DMS 273 treated with DMSO at 0.1 percent for 48 hours (cell line): Measurements from ENCODE around the gene TMEM174.

ENCODE experiments used
- DNase-seq: peaks from one replicate; lab custom pipeline; 2025; lab: John Stamatoyannopoulos, UW

Gene TMEM174

GRCh38 chr5:73172951-73173350 is at the start of gene TMEM174:
TSS of gene TMEM174 (plus strand) at chr5:73173193. CDS start at chr5:73173244, 51 bp downstream.
- DNase-seq = no peak

DNA sequence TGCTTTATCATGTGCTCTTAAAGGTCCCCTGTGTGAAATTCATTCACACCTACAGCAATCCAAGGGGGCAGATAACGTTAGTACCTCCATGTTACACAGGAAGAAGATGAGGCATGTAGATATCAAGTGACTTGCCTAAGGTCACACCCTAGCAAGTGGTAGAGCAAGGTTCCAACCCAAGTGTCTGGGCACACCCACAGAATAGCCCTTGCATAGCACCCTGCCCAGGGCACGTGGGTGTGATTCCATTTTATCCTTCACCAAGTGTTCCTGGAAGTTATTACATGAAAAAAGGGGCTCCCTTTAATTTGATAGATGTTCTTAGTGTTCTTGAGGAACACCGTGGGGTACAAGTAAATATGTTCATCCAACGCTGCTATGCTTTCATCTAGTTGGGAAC is 47.7 kb upstream of the TMEM174 start:
- DNase-seq = no peak

DNA sequence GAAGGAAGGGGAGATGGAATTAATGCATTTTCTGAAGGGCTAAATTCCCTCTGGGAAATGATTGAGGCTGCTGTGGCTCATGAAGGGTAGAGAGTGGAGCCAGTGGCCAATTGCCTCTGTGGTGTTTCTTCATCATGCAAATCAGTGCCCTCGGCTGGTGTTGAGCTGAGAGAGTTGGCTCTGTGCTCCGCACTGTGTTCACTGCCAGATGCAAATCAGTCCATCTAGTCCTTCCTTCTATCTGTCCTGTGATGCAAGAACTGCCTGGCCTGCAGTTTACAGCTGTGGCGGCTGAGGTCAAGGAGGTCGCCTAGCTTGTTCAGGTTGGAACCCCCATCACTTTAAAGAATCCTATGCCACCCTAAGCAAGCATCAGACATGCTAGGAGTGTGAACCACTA is 46.6 kb upstream of the TMEM174 start:
- DNase-seq = no peak

DNA sequence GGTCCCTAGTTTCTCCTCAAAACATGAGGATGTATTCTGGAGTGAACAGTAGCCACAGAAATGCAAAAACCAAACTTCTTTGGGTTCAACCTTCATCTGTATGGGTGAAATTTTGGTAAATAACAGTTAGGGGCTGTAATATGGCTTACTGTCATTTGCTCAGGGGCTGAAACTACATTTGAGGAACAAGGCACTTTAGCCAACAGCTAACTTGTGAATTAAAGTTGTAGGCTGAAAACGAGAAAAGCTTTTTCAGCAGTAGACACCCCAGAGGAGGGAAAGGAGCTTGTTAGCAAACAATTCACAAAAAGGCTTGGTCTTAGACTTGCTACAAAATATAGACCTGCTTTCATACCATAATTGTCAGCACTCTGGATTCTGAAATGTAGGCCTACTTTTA is 46.0 kb upstream of the TMEM174 start:
- DNase-seq = no peak

GRCh38 chr5:73129143-73129542 is 43.9 kb upstream of the TMEM174 start:
- DNase-seq = no peak

DNA sequence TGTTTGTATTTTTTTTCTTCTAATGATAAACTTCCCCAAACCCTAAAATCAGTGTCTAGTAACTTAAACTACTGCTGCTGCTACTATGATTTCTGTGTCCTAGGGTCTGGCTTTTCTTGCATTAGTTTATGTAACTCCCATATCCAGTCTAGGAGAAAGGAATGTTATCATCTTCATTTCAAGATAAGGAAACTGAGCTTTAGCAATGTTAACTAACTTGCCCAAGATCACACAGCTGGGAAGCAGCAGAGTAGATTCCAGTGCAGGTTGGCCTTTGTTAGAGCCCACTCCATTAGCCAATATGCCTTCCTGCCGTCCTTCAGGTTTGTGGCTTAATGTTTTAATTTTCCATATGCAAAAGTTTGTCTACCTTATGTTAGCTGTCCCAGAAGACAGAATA is 42.2 kb upstream of the TMEM174 start:
- DNase-seq = no peak

DNA sequence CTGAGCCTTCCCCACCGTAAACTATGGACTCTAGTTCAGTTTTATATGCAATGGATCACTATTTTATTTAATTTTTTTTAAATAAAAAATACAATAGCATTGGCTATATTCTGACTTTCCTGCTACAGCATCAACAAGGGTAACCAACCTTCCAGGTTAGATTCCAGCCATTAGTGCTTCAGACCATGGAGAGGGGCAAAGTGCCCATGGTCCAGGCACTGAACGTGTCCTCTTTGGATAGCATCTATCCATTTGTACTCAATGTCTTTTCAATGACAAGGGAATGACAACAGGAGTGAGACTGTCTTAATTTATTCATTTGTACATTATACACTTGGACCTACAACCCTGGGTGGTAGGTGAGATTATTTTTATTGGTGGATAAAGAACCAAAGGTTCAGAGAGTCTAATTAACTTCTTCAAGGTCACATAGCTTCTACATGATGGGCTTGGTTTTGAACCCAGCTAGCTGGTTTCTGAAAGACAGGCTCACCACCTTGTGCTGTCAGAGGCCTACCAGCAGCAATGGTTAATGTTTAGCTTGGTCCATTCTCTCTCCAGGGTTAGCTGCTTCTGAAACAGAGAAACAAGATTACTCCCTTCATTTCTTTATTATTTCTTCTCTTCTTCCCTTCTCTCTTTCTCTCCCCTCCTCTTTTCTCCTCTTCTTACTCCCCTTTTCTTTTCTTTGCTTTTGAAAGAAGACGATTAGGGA is 41.1 kb upstream of the TMEM174 start:
- no peak for DNase-seq

DNA sequence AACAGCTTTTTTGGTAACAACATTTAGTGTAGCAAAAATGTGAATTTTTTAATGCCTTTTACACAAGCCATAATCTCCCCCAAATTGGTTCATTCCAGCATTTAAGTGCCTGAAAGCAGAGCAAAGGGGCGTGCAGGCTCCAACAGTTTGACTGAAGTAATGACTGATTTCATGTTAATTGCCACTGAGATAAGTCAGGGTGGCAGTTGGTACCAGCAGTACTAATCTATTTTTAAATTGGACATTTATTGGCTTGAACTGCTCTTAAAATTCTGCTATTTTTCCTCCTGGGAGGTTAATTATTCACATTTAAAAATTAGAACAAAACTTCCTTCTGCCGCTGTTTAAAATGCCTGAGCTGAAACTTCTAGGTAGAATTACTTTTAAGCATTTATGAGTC is 40.2 kb upstream of the TMEM174 start:
- no peak for DNase-seq

GRCh38 chr5:73135021-73135420 is 38.0 kb upstream of the TMEM174 start:
- no peak for DNase-seq

DNA sequence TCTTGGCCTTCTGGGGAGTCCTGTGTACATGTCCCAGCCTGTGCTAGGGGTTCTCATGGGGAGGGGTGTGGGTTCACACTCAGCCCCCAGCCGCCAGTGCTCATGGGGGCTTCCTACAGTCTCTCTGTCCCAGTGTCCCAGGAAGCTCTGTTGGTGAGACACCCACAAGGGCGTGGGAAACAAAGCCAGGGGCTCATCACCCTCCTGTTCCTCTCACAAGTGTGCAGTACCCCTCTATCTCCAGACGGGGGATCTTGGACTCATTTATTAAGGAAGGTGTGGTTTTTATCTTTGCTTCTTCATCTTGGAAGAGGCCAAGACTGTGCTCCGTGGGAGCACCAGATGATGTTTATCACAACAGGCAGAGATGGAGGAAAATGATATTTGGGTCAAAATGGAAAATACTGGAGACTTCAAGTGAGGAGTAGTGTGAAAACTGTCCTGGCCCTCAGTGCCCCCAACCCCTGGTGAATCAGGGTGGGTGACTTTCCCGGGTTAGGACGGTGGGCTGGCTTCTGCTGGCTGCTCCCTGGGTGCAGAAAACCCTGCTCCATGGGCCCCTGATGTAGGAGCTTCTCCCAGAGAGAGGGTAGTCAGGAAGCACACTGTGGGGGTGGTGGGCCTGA is 37.5 kb upstream of the TMEM174 start:
- no peak for DNase-seq

DNA sequence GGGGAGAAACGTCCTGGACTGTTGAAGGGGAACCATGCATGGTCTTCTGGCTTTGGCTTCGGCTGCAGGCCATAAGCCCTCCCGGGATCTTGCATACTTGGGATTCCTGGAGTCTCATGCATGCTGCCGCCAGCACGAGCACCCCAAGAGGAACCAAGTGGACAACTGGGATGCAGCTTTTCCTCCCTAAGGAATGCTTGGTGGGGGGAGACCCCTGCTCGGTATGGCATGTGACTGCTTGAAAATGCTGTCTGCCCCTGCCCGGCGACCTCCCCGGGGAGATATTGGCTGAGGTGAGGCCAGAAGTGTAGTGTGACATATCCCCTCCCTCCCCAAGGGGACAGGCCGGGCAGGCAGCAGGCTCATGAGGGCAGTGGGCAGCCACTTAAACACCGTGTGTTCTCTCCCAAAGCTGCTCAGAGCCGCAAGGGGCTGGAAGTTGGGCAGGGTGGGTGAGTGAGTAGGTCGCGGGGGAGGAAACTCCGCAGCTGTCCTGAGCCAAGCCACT is 36.9 kb upstream of the TMEM174 start:
- DNase-seq = no peak

GRCh38 chr5:73137563-73138530 is 35.1 kb upstream of the TMEM174 start:
- DNase-seq = no peak

DNA sequence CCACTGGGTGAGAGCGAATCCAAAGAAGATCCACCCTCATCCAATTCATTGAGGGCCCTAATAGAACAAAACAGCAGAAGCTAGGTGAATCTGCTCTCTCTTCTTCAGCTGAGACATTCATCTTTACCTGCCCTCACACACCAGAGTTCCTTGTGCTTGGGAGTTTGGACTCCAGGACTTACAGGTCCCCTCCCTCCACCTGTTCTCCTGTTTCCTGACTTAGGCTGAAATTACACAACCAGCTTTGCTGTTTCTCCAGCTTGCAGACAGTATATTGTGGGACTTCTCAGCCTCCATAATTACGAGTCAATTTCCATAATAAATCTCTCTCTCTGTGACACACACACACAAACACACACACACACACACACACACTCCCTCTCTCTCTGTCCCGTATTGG is 33.5 kb upstream of the TMEM174 start:
- DNase-seq = no peak

DNA sequence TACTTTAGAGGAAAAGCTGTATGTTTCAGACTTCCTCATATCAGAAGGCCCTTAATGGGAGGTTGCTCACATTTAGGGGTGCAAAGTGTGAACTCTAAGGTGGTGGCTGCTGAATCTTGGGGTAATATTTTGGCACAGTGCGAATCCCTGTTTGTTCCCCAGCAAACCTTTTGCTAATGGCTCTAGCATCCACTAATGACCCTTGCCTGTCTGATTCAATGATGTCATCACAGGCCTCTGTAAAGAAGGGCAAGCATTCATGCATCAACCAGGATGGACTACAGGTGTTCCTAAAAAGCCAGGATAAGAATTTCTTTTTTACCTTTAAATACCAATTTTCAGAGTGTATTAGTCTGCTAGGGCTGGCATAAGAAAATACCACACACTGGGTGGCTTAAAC is 32.2 kb upstream of the TMEM174 start:
- no peak for DNase-seq

DNA sequence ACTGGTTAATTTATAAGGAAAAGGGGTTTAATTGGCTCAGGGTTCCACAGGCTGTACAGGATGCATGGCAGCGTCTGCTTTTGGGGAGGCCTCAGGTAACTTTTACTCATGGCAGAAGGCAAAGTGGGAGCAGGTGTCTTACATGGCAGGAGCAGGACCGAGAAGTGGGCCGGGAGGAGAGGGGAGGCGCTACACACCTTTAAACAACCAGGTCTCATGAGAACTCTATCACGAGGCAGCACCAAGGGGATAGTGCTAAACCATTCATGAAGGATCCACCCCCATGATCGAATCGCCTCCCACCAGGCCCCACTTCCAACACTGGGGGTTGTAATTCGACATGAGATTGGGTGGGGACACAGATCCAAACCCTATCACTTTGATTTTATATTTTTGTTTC is 31.0 kb upstream of the TMEM174 start:
- DNase-seq = no peak

DNA sequence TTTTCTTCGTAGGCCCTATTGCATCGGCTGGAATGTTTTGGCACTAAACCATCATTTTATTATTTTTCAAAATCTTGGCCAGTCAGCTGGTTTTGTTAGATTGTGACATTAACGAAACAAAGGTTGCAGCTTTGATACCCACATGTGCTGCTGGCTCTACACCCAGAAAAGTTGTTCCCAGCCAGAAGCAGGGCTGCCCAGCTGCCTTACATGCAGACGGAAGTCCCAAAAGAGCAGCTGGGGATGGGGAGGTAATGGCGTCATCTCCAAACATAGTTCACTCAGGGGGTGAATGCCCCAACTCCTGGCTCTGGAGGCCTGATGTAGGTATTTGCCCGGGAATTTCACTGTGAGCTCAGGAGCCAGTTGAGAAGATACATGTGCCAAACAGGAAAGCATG is 29.3 kb upstream of the TMEM174 start:
- DNase-seq = no peak

DNA sequence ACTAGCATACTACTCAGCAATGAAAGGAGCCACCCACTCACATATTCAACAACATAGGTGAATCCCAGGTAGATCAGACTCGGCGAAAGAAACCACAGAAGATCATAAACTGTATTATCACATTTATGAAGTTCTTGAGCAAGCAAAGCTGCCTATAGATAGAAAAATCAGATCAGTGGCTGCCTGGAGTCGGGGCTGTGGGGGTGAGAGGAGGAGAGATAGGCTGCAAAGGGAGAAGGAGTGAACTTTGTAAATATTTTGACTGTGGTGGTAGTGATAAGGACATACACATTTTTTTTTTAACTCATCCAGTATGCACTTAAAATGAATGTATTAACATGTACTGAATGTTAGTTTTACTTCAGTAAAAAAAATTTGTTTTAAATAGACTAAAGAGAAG is 23.5 kb upstream of the TMEM174 start:
- no peak for DNase-seq

DNA sequence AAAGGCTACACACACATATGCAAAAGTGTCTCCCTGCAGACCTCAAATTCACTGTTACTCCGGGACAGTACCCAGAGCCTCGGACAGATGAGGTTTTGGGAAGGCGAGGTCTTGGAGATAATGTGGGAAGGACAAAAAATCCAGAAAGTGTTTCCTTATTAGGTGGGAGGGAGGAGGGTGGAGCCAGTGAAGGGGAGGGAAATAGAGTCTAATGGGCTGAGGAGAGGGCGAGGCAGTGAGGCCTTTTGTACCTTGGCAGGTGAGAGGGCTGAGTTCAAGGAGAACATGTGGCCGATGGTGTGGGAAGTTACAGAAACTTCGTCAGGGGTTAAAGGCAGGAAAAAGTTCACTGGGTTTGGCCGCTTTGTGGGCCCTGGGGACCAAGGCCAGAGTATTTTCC is 22.1 kb upstream of the TMEM174 start:
- no peak for DNase-seq

DNA sequence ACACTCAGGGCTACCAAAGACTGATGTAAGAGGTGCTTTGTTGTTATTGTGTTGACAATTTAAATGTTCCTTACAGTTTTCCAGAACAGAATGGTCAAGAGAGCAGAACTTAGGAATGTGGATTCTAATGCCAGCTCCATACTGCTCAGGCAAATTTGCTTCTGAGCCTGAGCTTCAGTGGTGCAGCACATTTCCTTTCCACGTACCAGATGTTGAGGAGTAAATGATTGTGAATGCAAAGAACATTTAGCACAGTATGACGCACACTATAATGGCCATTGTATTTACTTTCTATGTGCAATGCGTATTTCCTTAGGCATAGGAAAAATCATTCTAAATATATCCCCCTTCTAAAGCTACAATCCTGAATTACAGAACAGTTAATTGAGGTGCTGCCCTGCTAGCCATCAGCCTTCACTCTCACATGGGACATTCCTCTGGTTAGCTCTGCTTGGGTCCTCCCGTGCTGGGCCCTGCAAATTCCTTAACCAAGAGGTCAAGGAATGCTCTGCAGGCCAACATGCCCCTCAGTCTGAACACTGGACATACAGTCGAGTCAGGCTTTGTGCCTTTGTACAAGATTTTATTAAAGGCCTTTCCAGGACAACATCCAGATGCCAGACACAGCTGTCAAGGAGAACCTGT is 21.1 kb upstream of the TMEM174 start:
- DNase-seq = no peak

DNA sequence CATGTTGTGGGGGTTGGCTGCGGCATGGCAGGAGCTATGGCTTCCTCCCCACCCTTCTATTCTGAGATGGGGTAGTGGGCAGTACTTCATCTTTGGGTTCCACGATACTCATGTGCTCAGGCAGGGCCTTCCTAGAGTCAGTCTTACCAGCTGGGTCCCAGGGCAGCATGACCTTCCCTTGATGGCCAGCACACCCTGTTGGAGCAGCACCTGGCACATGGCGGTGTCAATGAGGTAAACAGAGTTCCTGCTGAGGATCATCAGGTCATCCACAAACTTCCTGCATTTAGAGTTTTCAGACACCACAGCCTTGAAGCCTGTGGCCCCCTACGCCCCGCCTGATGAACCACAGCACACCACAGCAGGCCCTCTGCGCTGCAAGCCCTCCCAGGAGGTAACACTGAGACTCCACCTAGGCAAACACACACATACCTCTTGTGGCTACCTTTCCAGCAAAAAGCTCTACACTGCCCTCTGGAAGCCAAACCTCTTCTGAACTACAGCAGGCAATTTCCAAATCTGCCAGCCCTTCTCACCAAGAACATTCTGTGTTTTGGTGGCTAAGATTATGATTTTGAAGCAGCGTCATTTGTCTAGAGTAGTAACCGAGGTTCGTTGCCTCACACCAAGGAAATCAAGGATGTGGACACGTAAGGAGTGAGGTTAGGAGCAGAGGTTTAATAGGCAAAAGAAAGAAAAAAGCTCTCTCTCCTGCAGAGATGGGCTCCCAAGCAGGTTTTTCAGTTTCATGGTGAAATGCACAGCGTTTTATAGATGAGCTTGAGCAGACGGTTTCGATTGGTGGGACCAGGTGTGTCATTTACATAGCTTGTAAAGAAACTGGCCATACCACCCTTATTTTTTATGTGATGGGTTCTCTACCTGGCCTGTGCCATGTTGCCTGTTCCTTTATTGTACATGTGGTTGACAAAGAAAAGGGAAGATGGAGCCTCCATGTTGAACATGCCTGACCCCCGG is 20.3 kb upstream of the TMEM174 start:
- no peak for DNase-seq

DNA sequence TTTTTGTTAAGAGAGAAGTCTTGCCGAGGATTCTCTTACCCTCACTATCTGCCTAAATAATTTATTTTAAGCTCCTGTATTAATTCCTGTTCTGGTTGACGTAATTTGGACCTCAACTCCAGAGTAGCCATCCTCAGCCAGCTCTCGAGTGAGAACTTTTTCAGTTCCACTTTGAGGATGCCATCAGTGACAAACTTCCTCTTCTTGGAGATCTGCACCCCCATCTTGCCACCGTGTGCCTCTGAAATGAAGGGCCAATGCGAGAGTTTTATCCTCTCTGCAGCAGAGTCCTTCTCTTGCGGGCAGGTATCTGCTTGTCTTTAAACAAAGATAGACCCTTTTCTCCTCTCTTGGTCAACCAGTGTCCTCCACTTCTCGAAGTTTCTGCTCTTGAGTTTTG is 19.5 kb upstream of the TMEM174 start:
- no peak for DNase-seq
